ENCODE results near the gene LOC101059915.
"Not testable (repeated sequence)": the region's sequence is repeated elsewhere in the genome, so short reads cannot be mapped to it uniquely, and the experiment has no call there.

DNA sequence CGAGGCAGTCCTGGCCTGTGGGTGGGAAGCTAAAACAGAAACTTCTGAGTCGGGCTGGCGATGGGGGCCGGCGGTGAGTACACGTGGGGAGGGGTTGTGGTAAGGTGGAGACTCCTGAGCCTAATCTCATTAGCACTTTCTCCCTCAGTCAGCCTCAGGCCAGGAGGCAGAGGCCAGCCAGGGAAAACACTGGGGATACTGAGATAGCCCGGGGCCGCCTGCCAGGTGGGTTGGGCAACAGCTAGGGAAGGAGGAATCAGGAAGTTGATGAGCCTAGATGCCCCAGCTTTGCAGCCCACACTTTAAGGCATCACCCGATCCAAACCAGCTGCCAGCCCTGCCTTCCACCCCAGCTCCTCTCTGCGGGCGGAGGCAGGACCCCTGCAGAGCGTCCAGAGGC lies 49.0 kb downstream of the LOC101059915 start:
- TF ChIP-seq, protein P1, sequence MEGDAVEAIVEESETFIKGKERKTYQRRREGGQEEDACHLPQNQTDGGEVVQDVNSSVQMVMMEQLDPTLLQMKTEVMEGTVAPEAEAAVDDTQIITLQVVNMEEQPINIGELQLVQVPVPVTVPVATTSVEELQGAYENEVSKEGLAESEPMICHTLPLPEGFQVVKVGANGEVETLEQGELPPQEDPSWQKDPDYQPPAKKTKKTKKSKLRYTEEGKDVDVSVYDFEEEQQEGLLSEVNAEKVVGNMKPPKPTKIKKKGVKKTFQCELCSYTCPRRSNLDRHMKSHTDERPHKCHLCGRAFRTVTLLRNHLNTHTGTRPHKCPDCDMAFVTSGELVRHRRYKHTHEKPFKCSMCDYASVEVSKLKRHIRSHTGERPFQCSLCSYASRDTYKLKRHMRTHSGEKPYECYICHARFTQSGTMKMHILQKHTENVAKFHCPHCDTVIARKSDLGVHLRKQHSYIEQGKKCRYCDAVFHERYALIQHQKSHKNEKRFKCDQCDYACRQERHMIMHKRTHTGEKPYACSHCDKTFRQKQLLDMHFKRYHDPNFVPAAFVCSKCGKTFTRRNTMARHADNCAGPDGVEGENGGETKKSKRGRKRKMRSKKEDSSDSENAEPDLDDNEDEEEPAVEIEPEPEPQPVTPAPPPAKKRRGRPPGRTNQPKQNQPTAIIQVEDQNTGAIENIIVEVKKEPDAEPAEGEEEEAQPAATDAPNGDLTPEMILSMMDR (IDR thresholded peaks at IDR 0.05) = not testable (repeated sequence)
- TF ChIP-seq ZFX (IDR thresholded peaks at IDR 0.05; ENCODE audit: borderline replicate concordance) = not testable (repeated sequence)
